ENCODE measurements around the gene GYPC.

DNA sequence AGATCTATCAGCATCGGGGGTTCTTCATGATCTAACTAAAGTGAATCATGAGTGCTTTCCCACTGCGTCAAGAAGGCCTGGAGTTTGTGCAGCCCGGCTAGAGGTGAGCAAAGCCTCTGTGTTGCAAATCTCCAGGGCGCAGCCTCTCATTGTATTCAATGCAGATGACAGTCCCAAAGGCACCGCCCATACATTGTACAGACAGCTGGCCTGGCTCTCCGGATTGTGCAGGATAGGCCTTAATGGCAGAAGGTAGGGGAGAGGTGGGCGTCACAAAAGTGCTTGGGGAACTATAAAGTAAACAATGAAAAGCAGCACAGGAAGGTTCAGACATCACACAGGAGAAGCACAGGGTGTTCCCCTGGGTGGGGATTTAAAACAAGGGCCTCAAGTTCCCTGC is 907 bp upstream of the GYPC start:
- TF ChIP-seq, protein P1, sequence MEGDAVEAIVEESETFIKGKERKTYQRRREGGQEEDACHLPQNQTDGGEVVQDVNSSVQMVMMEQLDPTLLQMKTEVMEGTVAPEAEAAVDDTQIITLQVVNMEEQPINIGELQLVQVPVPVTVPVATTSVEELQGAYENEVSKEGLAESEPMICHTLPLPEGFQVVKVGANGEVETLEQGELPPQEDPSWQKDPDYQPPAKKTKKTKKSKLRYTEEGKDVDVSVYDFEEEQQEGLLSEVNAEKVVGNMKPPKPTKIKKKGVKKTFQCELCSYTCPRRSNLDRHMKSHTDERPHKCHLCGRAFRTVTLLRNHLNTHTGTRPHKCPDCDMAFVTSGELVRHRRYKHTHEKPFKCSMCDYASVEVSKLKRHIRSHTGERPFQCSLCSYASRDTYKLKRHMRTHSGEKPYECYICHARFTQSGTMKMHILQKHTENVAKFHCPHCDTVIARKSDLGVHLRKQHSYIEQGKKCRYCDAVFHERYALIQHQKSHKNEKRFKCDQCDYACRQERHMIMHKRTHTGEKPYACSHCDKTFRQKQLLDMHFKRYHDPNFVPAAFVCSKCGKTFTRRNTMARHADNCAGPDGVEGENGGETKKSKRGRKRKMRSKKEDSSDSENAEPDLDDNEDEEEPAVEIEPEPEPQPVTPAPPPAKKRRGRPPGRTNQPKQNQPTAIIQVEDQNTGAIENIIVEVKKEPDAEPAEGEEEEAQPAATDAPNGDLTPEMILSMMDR (optimal IDR thresholded peaks at IDR 0.05 in 1 of 3, IDR thresholded peaks at IDR 0.05 in 1 of 3, conservative IDR thresholded peaks at IDR 0.05 in 1 of 3; ENCODE audit: extremely low read depth in 1 of 3, insufficient read depth in 2 of 3, low read length in 3 of 3) = no peak
- TF ChIP-seq EZH2 (IDR thresholded peaks at IDR 0.05; ENCODE audit: low read length) = no peak

Measured in keratinocyte (primary cell).